HCT116 (cell line): Measurements from ENCODE around the gene AVPI1. TPM values are rescaled to one million over a fixed set of nuclear protein-coding genes. Genes with fewer than 3 reads are reported as not detected.
"Not testable (repeated sequence)": the region's sequence is repeated elsewhere in the genome, so short reads cannot be mapped to it uniquely, and the experiment has no call there.

Source experiments
- ATAC-seq: fragments of 200-7000 bp; cut with Tn5 transposase; 2 replicates; pipeline ENCODE4 v1.9.1; 2020; ENCODE audit warnings: mild to moderate bottlenecking, moderate library complexity
- BruUV-seq: library from RNA; stranded (reverse); fragments of 400-500 nt; replicated peaks from 2 replicates; lab custom pipeline; 2021; lab: Mats Ljungman, UMichigan
- CTCF ChIA-PET: fragments of 300-600 bp; sonication (Branson Sonifier 250); formaldehyde crosslinking; loops from one replicate; lab custom pipeline; 2021; ENCODE audit warnings: antibody characterized with exemption; lab: Charles Lee
- POLR2A ChIA-PET: fragments of 300-600, 350-600 bp; sonication (Branson Sonifier 250); formaldehyde crosslinking; loops from one replicate; lab custom pipeline; 2021; ENCODE audit warnings: antibody characterized with exemption; lab: Charles Lee
- RAD21 ChIA-PET, 2 experiments: fragments of 300-600 bp; sonication (Branson Sonifier 250); formaldehyde crosslinking; loops; one replicate each; lab custom pipeline; 2023; ENCODE audit warnings: low total read pairs in 2 of 2; ENCODE audit not compliant: uncharacterized antibody in 2 of 2, unreplicated experiment in 2 of 2, low non-redundant PET in 1 of 2; lab: Charles Lee
- DNase-seq: peaks from one replicate; pipeline ENCODE4 v3.0.0-alpha.2; 2010; ENCODE audit warnings: low read depth, low spot score
- H2AFZ ChIP-seq: fragments of 200-600 bp; shearing (Covaris generic), sonication (generic); 2 replicates; pipeline ENCODE4 v1.6.1; 2017; ENCODE audit warnings: low read depth, mixed run types, mixed read lengths, antibody characterized with exemption, low read length; ENCODE audit not compliant: poor library complexity, severe bottlenecking
- H3K27ac ChIP-seq: 2 replicates; pipeline ENCODE4 v1.5.1; 2012; ENCODE audit warnings: low read depth, low read length
- H3K27me3 ChIP-seq: fragments of 200-600 bp; sonication (generic); 2 replicates; pipeline ENCODE4 v1.6.1; 2016; ENCODE audit warnings: mixed run types, low read length, mixed read lengths; ENCODE audit not compliant: insufficient read depth
- H3K36me3 ChIP-seq, 2 experiments: fragments of 200-500 bp in 1 of 2; fragments of 200-600 bp in 1 of 2; sonication (Bioruptor generic) in 1 of 2; sonication (generic) in 1 of 2; 2 replicates each; pipeline versions ENCODE4 v1.5.1 to v1.6.1; 2014 to 2016; ENCODE audit warnings: low read length in 2 of 2, inconsistent platforms in 1 of 2, mixed read lengths in 1 of 2, mixed run types in 1 of 2; ENCODE audit not compliant: insufficient read depth in 2 of 2, control insufficient read depth in 1 of 2
- H3K4me1 ChIP-seq, 2 experiments: fragments of 200-600 bp in 1 of 2; sonication (generic) in 1 of 2; 2 replicates each; pipeline versions ENCODE4 v1.5.1 to v1.6.1; 2012 to 2017; ENCODE audit warnings: low read length in 2 of 2, inconsistent platforms in 1 of 2, mild to moderate bottlenecking in 1 of 2, mixed read lengths in 1 of 2, mixed run types in 1 of 2, moderate library complexity in 1 of 2; ENCODE audit not compliant: insufficient read depth in 2 of 2, control insufficient read depth in 1 of 2
- H3K4me2 ChIP-seq: fragments of 200-600 bp; sonication (generic); 2 replicates; pipeline ENCODE4 v1.6.1; 2017; ENCODE audit warnings: mixed run types, low read length, mixed read lengths
- H3K4me3 ChIP-seq, 2 experiments: fragments of 200-600 bp in 1 of 2; sonication (generic) in 1 of 2; replicated peaks in 1 of 2; 2 replicates each; pipeline ENCODE4 v1.5.1; 2011 to 2016; ENCODE audit warnings: low read length in 2 of 2, control low read depth in 1 of 2, low read depth in 1 of 2, mild to moderate bottlenecking in 1 of 2, mixed read lengths in 1 of 2, mixed run types in 1 of 2
- H3K79me2 ChIP-seq: fragments of 200-600 bp; sonication (generic); 2 replicates; pipeline ENCODE4 v1.6.1; 2017; ENCODE audit warnings: mild to moderate bottlenecking, mixed run types, low read length, moderate library complexity, mixed read lengths; ENCODE audit not compliant: insufficient read depth
- H3K9ac ChIP-seq: fragments of 200-600 bp; sonication (generic); 2 replicates; pipeline ENCODE4 v1.6.1; 2016; ENCODE audit warnings: low read length, mixed read lengths
- H3K9me2 ChIP-seq: fragments of 200-600 bp; sonication (generic), shearing (Covaris generic); 2 replicates; pipeline ENCODE4 v1.6.1; 2017; ENCODE audit warnings: mixed run types, mild to moderate bottlenecking, moderate library complexity; ENCODE audit not compliant: insufficient read depth
- H3K9me3 ChIP-seq, 2 experiments: fragments of 200-500 bp in 1 of 2; fragments of 200-600 bp in 1 of 2; sonication (Bioruptor generic) in 1 of 2; sonication (generic) in 1 of 2; 2 replicates each; pipeline ENCODE4 v1.6.1; 2014 to 2017; ENCODE audit warnings: low read length in 2 of 2, mixed read lengths in 2 of 2, inconsistent platforms in 1 of 2, low read depth in 1 of 2, mild to moderate bottlenecking in 1 of 2, mixed run types in 1 of 2, moderate library complexity in 1 of 2; ENCODE audit not compliant: control insufficient read depth in 1 of 2, insufficient read depth in 1 of 2
- H4K20me1 ChIP-seq: fragments of 200-600 bp; sonication (generic), shearing (Covaris generic); 2 replicates; pipeline ENCODE4 v1.6.1; 2017; ENCODE audit warnings: mixed run types, mild to moderate bottlenecking, moderate library complexity; ENCODE audit not compliant: insufficient read depth
- ELF1 ChIP-seq: IDR thresholded peaks from 2 replicates; pipeline ENCODE4 v1.6.1; 2012; ENCODE audit warnings: low read depth, borderline replicate concordance
- POLR2A ChIP-seq: IDR thresholded peaks from 2 replicates; pipeline ENCODE4 v1.7.0; 2011; ENCODE audit warnings: borderline replicate concordance; ENCODE audit not compliant: insufficient read depth, insufficient read length; ENCODE audit errors: extremely low read depth
- RAD21 ChIP-seq: IDR thresholded peaks from 2 replicates; pipeline ENCODE4 v1.6.1; 2012; ENCODE audit warnings: low read depth, mild to moderate bottlenecking
- SP1 ChIP-seq: IDR thresholded peaks from 2 replicates; pipeline ENCODE4 v1.6.1; 2012; ENCODE audit warnings: low read depth
- TCF7L2 ChIP-seq: IDR thresholded peaks from 2 replicates; pipeline ENCODE4 v1.7.0; 2011; ENCODE audit warnings: borderline replicate concordance, inconsistent platforms; ENCODE audit not compliant: insufficient read depth, insufficient read length; ENCODE audit errors: extremely low read depth
- intact Hi-C: fragments of 100-400 bp; cut with micrococcal nuclease; formaldehyde crosslinking; loops from 2 replicates; pipeline ENCODE4 v1.10.0; 2022
- total RNA-seq: library from RNA; stranded (reverse); gene quantifications from one replicate; pipeline ENCODE4 v1.2.1, GENCODE V29; 2021; ENCODE audit not compliant: unreplicated experiment
- TF ChIP-seq, protein P1 (sequence below): IDR thresholded peaks from 2 replicates; pipeline ENCODE4 v1.6.1; 2011; ENCODE audit warnings: mild to moderate bottlenecking, low read length, moderate library complexity; ENCODE audit not compliant: insufficient replicate concordance; ENCODE audit errors: extremely low read depth
- TF ChIP-seq, protein P2 (sequence below), 3 experiments: fragments of 200-600 bp in 1 of 3; sonication (generic) in 1 of 3; IDR thresholded peaks in 2 of 3; conservative IDR thresholded peaks in 1 of 3; 2 replicates each; pipeline ENCODE4 v1.5.1; 2012 to 2017; ENCODE audit warnings: low read depth in 2 of 3, low read length in 2 of 3, antibody characterized with exemption in 1 of 3, borderline replicate concordance in 1 of 3, control low read depth in 1 of 3, mild to moderate bottlenecking in 1 of 3, mixed read lengths in 1 of 3, mixed run types in 1 of 3, moderate library complexity in 1 of 3; ENCODE audit not compliant: insufficient read depth in 1 of 3

The AVPI1 gene
- total RNA-seq, 1 experiment from 2014 or later: 26.7 TPM

DNA sequence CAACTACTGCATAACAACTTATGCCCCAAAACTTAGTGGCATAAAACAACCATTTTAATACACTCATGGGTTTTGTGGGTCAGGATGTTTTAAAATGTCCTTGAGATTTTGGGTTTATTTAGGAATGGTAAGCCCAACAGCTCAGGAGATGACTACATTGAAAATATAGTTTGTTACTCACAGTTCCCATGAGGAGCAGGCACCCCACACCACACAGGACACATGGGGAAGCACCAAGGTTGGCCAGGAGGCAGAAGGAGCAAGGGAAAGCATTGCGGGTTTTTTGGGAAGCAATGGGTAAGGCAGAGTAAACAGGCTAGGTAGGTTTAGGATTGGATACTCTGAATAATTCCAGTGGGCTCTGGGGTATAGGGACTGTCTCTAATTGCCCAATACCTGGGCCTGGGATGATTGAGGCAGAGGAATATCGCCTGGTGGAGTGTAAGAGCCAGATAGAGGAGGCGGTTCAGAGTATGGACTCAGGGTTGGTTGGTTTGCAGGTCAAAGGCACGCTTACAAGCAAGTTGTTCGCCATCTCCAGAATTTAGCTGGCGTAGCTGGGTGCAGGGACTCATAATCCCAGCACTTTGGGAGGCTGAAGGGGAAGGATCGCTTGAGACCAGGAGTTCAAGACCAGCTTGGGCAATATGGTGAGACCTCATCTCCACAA lies 16.5 kb upstream of the AVPI1 start (continued):
- TF ChIP-seq, protein P1, sequence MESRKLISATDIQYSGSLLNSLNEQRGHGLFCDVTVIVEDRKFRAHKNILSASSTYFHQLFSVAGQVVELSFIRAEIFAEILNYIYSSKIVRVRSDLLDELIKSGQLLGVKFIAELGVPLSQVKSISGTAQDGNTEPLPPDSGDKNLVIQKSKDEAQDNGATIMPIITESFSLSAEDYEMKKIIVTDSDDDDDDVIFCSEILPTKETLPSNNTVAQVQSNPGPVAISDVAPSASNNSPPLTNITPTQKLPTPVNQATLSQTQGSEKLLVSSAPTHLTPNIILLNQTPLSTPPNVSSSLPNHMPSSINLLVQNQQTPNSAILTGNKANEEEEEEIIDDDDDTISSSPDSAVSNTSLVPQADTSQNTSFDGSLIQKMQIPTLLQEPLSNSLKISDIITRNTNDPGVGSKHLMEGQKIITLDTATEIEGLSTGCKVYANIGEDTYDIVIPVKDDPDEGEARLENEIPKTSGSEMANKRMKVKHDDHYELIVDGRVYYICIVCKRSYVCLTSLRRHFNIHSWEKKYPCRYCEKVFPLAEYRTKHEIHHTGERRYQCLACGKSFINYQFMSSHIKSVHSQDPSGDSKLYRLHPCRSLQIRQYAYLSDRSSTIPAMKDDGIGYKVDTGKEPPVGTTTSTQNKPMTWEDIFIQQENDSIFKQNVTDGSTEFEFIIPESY: no peak
- TF ChIP-seq ELF1 (no peak), POLR2A (no peak)

DNA sequence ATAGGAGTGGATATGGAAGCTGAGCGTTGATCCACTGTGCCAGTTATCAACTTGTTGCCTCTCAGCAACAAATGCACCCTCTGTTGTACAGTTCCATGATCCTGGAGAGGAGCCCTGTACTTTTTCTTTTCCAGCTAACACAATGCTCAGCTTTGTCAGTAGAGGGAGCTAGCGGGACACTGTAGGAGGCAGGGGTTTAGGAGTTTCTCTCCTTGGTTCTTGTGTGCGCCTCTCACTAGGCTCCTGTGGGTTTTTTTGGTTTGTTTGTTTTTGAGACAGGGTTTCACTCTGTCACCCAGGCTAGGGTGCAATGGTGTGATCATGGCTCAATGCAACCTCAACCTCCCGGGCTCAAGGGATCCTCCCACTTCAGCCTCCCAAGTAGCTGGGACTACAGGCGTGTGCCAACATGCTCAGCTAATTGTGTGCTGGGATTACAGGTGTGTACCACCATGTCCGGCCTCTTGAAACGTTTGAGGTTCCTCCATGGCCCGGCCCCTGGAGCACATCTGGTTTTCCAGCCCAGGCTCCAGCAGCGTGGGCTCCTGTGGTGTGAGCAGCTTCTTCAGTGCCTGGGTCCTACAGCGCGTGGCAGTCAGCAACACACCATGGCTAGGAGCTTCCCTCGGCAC lies 14.5 kb upstream of the AVPI1 start:
- peak; percentile 98 for ATAC-seq
- H2AFZ ChIP-seq: peak overlapping the region; percentile 17
- H3K79me2 ChIP-seq: no peaks in the 10 kb centered on the region
- H3K9me2 ChIP-seq: no peaks in the 10 kb centered on the region
- no peaks in the 10 kb centered on the region for H3K9me3 ChIP-seq
- DNase-seq: no peak
- no peak overlapping the region for H3K9ac ChIP-seq
- H3K27me3 ChIP-seq: no peaks in the 10 kb centered on the region
- ChIA-PET CTCF (interaction anchor here (1.0 to 2.8 kb wide), 22 partner anchors 8 to 344 kb away, joined by 3 to 27 read pairs (median 7); partner anchors contain the start of genes ANKRD2, AVPI1, MARVELD1 and ZFYVE27), POLR2A (interaction anchor here (1.0 to 2.6 kb wide), 4 partner anchors 11 to 30 kb away, joined by 3 to 14 read pairs (median 3); partner anchors contain the start of gene AVPI1), RAD21 (interaction anchor here (0.8 to 1.3 kb wide), 5 partner anchors 8 to 130 kb away, joined by 3 to 4 read pairs (median 3); no protein-coding TSS in a partner anchor)
- BruUV-seq: no TSS peak
- intact Hi-C loops: loop anchor here (2.0 kb wide), 2 partner anchors 25 to 29 kb away; no protein-coding TSS in a partner anchor
- H4K20me1 ChIP-seq: no peaks in the 10 kb centered on the region
- TF ChIP-seq SP1: 0 out of 2 replicates have a peak, but pooled peaks have one; percentile 5
- peak; percentile 92 for TF ChIP-seq RAD21
- TF ChIP-seq, protein P2, sequence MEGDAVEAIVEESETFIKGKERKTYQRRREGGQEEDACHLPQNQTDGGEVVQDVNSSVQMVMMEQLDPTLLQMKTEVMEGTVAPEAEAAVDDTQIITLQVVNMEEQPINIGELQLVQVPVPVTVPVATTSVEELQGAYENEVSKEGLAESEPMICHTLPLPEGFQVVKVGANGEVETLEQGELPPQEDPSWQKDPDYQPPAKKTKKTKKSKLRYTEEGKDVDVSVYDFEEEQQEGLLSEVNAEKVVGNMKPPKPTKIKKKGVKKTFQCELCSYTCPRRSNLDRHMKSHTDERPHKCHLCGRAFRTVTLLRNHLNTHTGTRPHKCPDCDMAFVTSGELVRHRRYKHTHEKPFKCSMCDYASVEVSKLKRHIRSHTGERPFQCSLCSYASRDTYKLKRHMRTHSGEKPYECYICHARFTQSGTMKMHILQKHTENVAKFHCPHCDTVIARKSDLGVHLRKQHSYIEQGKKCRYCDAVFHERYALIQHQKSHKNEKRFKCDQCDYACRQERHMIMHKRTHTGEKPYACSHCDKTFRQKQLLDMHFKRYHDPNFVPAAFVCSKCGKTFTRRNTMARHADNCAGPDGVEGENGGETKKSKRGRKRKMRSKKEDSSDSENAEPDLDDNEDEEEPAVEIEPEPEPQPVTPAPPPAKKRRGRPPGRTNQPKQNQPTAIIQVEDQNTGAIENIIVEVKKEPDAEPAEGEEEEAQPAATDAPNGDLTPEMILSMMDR (IDR thresholded peaks at IDR 0.05 in 2 of 3, conservative IDR thresholded peaks at IDR 0.05 in 1 of 3; ENCODE audit: borderline replicate concordance in 1 of 3, insufficient read depth in 1 of 3, low read depth in 2 of 3, low read length in 2 of 3): peak; percentile 93 to 95 (median 93)
- no peak for TF ChIP-seq TCF7L2
- H3K4me1 ChIP-seq: peaks cover 0 to 12% of the 10 kb centered on the region in 2 experiments; a peak in 2 of 4 replicates
- H3K4me2 ChIP-seq: peak overlapping the region; percentile 31; the same call in 1 of the 2 replicates
- H3K4me3 ChIP-seq: no peak overlapping the region
- H3K27ac ChIP-seq: no peak overlapping the region; the same call in 1 of the 2 replicates
- H3K36me3 ChIP-seq: no peaks in the 10 kb centered on the region

DNA sequence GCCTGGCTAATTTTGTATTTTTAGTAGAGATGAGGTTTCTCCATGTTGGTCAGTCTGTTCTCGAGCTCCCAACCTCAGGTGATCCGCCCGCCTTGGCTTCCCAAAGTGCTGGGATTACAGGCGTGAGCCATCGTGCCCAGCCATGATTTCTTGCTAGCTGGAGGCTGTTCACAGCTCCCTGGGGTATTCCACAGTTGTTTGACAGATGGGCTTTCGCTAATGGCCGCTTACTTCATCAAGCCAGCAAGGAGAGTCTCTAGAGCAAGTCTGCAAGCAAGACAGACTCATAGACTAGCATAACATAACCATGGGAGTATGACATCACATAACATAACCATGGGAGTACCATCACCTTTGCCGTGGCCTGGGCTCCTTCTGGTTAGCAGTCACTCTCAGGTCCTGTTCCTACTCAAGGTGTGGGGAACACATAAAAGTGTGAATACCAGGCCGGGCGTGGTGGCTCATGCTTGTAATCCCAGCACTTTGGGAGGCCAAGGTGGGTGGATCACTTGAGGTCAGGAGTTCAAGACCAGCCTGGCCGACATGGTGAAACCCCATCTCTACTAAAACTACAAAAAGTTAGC lies 11.1 kb upstream of the AVPI1 start:
- H2AFZ ChIP-seq, H3K27me3 ChIP-seq, intact Hi-C loops, H3K4me2 ChIP-seq, H3K9me3 ChIP-seq, H3K79me2 ChIP-seq, H3K36me3 ChIP-seq, H3K9ac ChIP-seq, H3K27ac ChIP-seq, RAD21 ChIA-PET, H3K9me2 ChIP-seq, H3K4me3 ChIP-seq, DNase-seq, ATAC-seq, H4K20me1 ChIP-seq, BruUV-seq: not testable (repeated sequence)
- ChIA-PET POLR2A (interaction anchor here (1.3 to 2.5 kb wide), 2 partner anchors 11 kb away, joined by 4 to 15 read pairs; partner anchors contain the start of gene AVPI1), CTCF (interaction anchor here (0.6 to 2.1 kb wide), 2 partner anchors 11 to 17 kb away, joined by 3 to 7 read pairs; partner anchors contain the start of gene AVPI1)
- peaks cover 0 to 12% of the 10 kb centered on the region in 2 experiments; a peak in 2 of 4 replicates for H3K4me1 ChIP-seq
